H1 (cell line): ENCODE measurements around the gene DSG2.

Experiments
- CTCF ChIP-seq, 3 experiments: IDR thresholded peaks; 1 replicate in 2 of 3; 2 replicates in 1 of 3; pipeline versions ENCODE4 v1.5.1 to v1.6.1; 2011; ENCODE audit warnings: low read length in 3 of 3, mild to moderate bottlenecking in 3 of 3, inconsistent platforms in 2 of 3, low read depth in 1 of 3, moderate library complexity in 1 of 3; ENCODE audit not compliant: insufficient read depth in 1 of 3; ENCODE audit errors: control extremely low read depth in 1 of 3
- HDAC2 ChIP-seq, 2 experiments: fragments of 300-600 bp in 1 of 2; sonication (generic) in 1 of 2; IDR thresholded peaks; 2 replicates each; pipeline ENCODE4 v1.6.1; 2011 to 2012; ENCODE audit warnings: low read depth in 2 of 2, low read length in 2 of 2, mild to moderate bottlenecking in 2 of 2, moderate library complexity in 2 of 2, borderline replicate concordance in 1 of 2, inconsistent platforms in 1 of 2
- POLR2A ChIP-seq, 2 experiments: IDR thresholded peaks; 1 replicate in 1 of 2; 2 replicates in 1 of 2; pipeline ENCODE4 v1.6.1; 2011; ENCODE audit warnings: low read depth in 2 of 2, low read length in 2 of 2, mild to moderate bottlenecking in 2 of 2; ENCODE audit errors: control extremely low read depth in 1 of 2
- TEAD4 ChIP-seq: IDR thresholded peaks from 2 replicates; pipeline ENCODE4 v1.6.1; 2012; ENCODE audit warnings: low read depth, low read length, inconsistent platforms, mixed read lengths
- TF ChIP-seq, protein P1 (sequence below): fragments of 300-600 bp; sonication (generic); IDR thresholded peaks from 2 replicates; pipeline ENCODE4 v1.7.1; 2012; ENCODE audit warnings: low read length, moderate library complexity, mild to moderate bottlenecking, inconsistent platforms; ENCODE audit not compliant: insufficient replicate concordance

DNA sequence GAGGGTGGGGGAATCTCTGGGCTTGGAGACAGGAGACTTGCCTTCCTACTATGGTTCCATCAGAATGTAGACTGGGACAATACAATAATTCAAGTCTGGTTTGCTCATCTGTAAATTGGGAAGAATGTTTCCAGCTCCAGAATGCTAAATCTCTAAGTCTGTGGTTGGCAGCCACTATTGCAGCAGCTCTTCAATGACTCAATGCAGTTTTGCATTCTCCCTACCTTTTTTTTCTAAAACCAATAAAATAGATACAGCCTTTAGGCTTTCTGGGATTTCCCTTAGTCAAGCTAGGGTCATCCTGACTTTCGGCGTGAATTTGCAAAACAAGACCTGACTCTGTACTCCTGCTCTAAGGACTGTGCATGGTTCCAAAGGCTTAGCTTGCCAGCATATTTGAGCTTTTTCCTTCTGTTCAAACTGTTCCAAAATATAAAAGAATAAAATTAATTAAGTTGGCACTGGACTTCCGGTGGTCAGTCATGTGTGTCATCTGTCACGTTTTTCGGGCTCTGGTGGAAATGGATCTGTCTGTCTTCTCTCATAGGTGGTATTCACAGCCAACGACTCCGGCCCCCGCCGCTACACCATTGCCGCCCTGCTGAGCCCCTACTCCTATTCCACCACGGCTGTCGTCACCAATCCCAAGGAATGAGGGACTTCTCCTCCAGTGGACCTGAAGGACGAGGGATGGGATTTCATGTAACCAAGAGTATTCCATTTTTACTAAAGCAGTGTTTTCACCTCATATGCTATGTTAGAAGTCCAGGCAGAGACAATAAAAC, 100.2 kb downstream of the DSG2 start:
- TF ChIP-seq, protein P1, sequence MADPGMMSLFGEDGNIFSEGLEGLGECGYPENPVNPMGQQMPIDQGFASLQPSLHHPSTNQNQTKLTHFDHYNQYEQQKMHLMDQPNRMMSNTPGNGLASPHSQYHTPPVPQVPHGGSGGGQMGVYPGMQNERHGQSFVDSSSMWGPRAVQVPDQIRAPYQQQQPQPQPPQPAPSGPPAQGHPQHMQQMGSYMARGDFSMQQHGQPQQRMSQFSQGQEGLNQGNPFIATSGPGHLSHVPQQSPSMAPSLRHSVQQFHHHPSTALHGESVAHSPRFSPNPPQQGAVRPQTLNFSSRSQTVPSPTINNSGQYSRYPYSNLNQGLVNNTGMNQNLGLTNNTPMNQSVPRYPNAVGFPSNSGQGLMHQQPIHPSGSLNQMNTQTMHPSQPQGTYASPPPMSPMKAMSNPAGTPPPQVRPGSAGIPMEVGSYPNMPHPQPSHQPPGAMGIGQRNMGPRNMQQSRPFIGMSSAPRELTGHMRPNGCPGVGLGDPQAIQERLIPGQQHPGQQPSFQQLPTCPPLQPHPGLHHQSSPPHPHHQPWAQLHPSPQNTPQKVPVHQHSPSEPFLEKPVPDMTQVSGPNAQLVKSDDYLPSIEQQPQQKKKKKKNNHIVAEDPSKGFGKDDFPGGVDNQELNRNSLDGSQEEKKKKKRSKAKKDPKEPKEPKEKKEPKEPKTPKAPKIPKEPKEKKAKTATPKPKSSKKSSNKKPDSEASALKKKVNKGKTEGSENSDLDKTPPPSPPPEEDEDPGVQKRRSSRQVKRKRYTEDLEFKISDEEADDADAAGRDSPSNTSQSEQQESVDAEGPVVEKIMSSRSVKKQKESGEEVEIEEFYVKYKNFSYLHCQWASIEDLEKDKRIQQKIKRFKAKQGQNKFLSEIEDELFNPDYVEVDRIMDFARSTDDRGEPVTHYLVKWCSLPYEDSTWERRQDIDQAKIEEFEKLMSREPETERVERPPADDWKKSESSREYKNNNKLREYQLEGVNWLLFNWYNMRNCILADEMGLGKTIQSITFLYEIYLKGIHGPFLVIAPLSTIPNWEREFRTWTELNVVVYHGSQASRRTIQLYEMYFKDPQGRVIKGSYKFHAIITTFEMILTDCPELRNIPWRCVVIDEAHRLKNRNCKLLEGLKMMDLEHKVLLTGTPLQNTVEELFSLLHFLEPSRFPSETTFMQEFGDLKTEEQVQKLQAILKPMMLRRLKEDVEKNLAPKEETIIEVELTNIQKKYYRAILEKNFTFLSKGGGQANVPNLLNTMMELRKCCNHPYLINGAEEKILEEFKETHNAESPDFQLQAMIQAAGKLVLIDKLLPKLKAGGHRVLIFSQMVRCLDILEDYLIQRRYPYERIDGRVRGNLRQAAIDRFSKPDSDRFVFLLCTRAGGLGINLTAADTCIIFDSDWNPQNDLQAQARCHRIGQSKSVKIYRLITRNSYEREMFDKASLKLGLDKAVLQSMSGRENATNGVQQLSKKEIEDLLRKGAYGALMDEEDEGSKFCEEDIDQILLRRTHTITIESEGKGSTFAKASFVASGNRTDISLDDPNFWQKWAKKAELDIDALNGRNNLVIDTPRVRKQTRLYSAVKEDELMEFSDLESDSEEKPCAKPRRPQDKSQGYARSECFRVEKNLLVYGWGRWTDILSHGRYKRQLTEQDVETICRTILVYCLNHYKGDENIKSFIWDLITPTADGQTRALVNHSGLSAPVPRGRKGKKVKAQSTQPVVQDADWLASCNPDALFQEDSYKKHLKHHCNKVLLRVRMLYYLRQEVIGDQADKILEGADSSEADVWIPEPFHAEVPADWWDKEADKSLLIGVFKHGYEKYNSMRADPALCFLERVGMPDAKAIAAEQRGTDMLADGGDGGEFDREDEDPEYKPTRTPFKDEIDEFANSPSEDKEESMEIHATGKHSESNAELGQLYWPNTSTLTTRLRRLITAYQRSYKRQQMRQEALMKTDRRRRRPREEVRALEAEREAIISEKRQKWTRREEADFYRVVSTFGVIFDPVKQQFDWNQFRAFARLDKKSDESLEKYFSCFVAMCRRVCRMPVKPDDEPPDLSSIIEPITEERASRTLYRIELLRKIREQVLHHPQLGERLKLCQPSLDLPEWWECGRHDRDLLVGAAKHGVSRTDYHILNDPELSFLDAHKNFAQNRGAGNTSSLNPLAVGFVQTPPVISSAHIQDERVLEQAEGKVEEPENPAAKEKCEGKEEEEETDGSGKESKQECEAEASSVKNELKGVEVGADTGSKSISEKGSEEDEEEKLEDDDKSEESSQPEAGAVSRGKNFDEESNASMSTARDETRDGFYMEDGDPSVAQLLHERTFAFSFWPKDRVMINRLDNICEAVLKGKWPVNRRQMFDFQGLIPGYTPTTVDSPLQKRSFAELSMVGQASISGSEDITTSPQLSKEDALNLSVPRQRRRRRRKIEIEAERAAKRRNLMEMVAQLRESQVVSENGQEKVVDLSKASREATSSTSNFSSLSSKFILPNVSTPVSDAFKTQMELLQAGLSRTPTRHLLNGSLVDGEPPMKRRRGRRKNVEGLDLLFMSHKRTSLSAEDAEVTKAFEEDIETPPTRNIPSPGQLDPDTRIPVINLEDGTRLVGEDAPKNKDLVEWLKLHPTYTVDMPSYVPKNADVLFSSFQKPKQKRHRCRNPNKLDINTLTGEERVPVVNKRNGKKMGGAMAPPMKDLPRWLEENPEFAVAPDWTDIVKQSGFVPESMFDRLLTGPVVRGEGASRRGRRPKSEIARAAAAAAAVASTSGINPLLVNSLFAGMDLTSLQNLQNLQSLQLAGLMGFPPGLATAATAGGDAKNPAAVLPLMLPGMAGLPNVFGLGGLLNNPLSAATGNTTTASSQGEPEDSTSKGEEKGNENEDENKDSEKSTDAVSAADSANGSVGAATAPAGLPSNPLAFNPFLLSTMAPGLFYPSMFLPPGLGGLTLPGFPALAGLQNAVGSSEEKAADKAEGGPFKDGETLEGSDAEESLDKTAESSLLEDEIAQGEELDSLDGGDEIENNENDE, result no peak
- TF ChIP-seq HDAC2 (IDR thresholded peaks at IDR 0.05; ENCODE audit: borderline replicate concordance in 1 of 2, low read depth in 2 of 2, low read length in 2 of 2) (no peak), CTCF (IDR thresholded peaks at IDR 0.05; ENCODE audit: control extremely low read depth in 1 of 3, insufficient read depth in 1 of 3, low read depth in 1 of 3, low read length in 3 of 3) (no peak), TEAD4 (no peak), POLR2A (IDR thresholded peaks at IDR 0.05; ENCODE audit: control extremely low read depth in 1 of 2, low read depth in 2 of 2, low read length in 2 of 2) (no peak)
